ENCODE data around the gene MYOCD. TPM values are rescaled to one million over a fixed set of nuclear protein-coding genes. Genes with fewer than 3 reads are reported as not detected.

The MYOCD gene
- total RNA-seq, 4 donors from 2014 or later, result 0.63 to 12.2 (median 7.1) TPM

GRCh38 chr17:12664252-12664651 is 1.4 kb upstream of the MYOCD start:
- no peaks in the 10 kb centered on the region for H3K9me3 ChIP-seq
- peaks cover 0 to 29% of the 10 kb centered on the region in 2 donors for H3K27me3 ChIP-seq
- no peak overlapping the region for H3K4me3 ChIP-seq
- H3K36me3 ChIP-seq, result no peaks in the 10 kb centered on the region
- H3K4me1 ChIP-seq, result peaks cover 0 to 14% (median 8%) of the 10 kb centered on the region in 4 donors
- TF ChIP-seq EP300 (IDR thresholded peaks at IDR 0.05), result no peak
- no peak for TF ChIP-seq CTCF (IDR thresholded peaks at IDR 0.05)
- no peak for TF ChIP-seq POLR2A (IDR thresholded peaks at IDR 0.05)
- no peak overlapping the region for H3K27ac ChIP-seq
- no peak for DNase-seq (ENCODE audit: low spot score in 2 of 2)
- 77 to 85% methylated on average over 11 of the region's 11 CpGs for WGBS, 2 donors

GRCh38 chr17:12664894-12665262 is 812 bp upstream of the MYOCD start:
- WGBS, 2 donors, result 6 to 8% methylated on average over 11 of the region's 11 CpGs
- Histone ChIP-seq H3K27ac (peak overlapping the region in 2 of 4 donors; percentile 49 to 50), H3K27me3 (peaks cover 0 to 29% of the 10 kb centered on the region in 2 donors), H3K4me3 (peak overlapping the region; percentile 27 to 45 (median 38)), H3K36me3 (no peaks in the 10 kb centered on the region), H3K9me3 (no peaks in the 10 kb centered on the region), H3K4me1 (peaks cover 0 to 14% (median 8%) of the 10 kb centered on the region in 4 donors)
- TF ChIP-seq CTCF (IDR thresholded peaks at IDR 0.05) (no peak), EP300 (IDR thresholded peaks at IDR 0.05) (no peak), POLR2A (IDR thresholded peaks at IDR 0.05) (no peak)
- DNase-seq (ENCODE audit: low spot score in 2 of 2), result no peak

GRCh38 chr17:12666718-12667117 is 1.0 kb downstream of the MYOCD start:
- Histone ChIP-seq H3K4me1 (peaks cover 0 to 14% (median 8%) of the 10 kb centered on the region in 4 donors), H3K27me3 (peaks cover 0 to 29% of the 10 kb centered on the region in 2 donors), H3K27ac (peak overlapping the region in 2 of 4 donors; percentile 0 to 36), H3K9me3 (no peaks in the 10 kb centered on the region), H3K36me3 (no peaks in the 10 kb centered on the region), H3K4me3 (peak overlapping the region in 1 of 4 donors; percentile 45)
- TF ChIP-seq CTCF (IDR thresholded peaks at IDR 0.05) (no peak), EP300 (IDR thresholded peaks at IDR 0.05) (no peak), POLR2A (IDR thresholded peaks at IDR 0.05) (no peak)
- DNase-seq (ENCODE audit: low spot score in 2 of 2), result no peak
- 76 to 78% methylated on average over 6 of the region's 6 CpGs for WGBS, 2 donors

GRCh38 chr17:12667299-12667958 is 1.7 kb downstream of the MYOCD start:
- DNase-seq (ENCODE audit: low spot score in 2 of 2), result no peak
- peak overlapping the region in 2 of 4 donors; percentile 0 to 36 for H3K27ac ChIP-seq
- 18 to 21% methylated on average over 9 of the region's 9 CpGs for WGBS, 2 donors
- TF ChIP-seq POLR2A (IDR thresholded peaks at IDR 0.05) (no peak), EP300 (IDR thresholded peaks at IDR 0.05) (no peak), CTCF (IDR thresholded peaks at IDR 0.05) (peak in 1 of 5 experiments; percentile 34)
- no peak overlapping the region for H3K4me3 ChIP-seq
- peaks cover 0 to 14% (median 8%) of the 10 kb centered on the region in 4 donors for H3K4me1 ChIP-seq
- no peaks in the 10 kb centered on the region for H3K9me3 ChIP-seq
- no peaks in the 10 kb centered on the region for H3K36me3 ChIP-seq
- peaks cover 0 to 29% of the 10 kb centered on the region in 2 donors for H3K27me3 ChIP-seq

GRCh38 chr17:12671906-12672305 is 6.2 kb downstream of the MYOCD start:
- Histone ChIP-seq H3K4me1 (no peaks in the 10 kb centered on the region), H3K27me3 (no peaks in the 10 kb centered on the region), H3K36me3 (no peaks in the 10 kb centered on the region), H3K4me3 (no peak overlapping the region), H3K27ac (no peak overlapping the region), H3K9me3 (no peaks in the 10 kb centered on the region)
- 84 to 91% methylated on average over 2 of the region's 2 CpGs for WGBS, 2 donors
- TF ChIP-seq EP300 (IDR thresholded peaks at IDR 0.05), result no peak
- no peak for TF ChIP-seq POLR2A (IDR thresholded peaks at IDR 0.05)
- no peak for TF ChIP-seq CTCF (IDR thresholded peaks at IDR 0.05)
- DNase-seq (ENCODE audit: low spot score in 2 of 2), result no peak

Measured in tibial nerve (tissue), 4 donors.